Endodermal cell (in vitro differentiated cells): Measurements from ENCODE around the gene TLCD4. TPM values are rescaled to one million over a fixed set of nuclear protein-coding genes. Genes with fewer than 3 reads are reported as not detected.
"Not testable (repeated sequence)": the region's sequence is repeated elsewhere in the genome, so short reads cannot be mapped to it uniquely, and the experiment has no call there.

Experiments
- DNase-seq: peaks from one replicate; pipeline ENCODE4 v3.0.0-alpha.2; 2017
- H3K27ac ChIP-seq: 2 replicates; pipeline ENCODE4 v1.5.1; 2013; ENCODE audit warnings: mild to moderate bottlenecking, low read depth, low read length, moderate library complexity
- H3K27me3 ChIP-seq: 2 replicates; pipeline ENCODE4 v1.6.1; 2013; ENCODE audit warnings: mild to moderate bottlenecking, low read length, moderate library complexity; ENCODE audit not compliant: insufficient read depth, control insufficient read depth, poor library complexity, severe bottlenecking
- H3K36me3 ChIP-seq: 2 replicates; pipeline ENCODE4 v1.7.0; 2013; ENCODE audit warnings: mild to moderate bottlenecking, low read length, moderate library complexity; ENCODE audit not compliant: control insufficient read depth, insufficient read depth
- H3K4me1 ChIP-seq: one replicate; pipeline ENCODE4 v1.7.0; 2013; ENCODE audit warnings: low read length; ENCODE audit not compliant: control insufficient read depth, insufficient read depth
- H3K4me3 ChIP-seq: 2 replicates; pipeline ENCODE4 v1.5.1; 2013; ENCODE audit warnings: mild to moderate bottlenecking, low read length, moderate library complexity
- H3K9ac ChIP-seq: 2 replicates; pipeline ENCODE4 v1.6.1; 2013; ENCODE audit warnings: mild to moderate bottlenecking, low read length, moderate library complexity; ENCODE audit not compliant: poor library complexity, severe bottlenecking; ENCODE audit errors: extremely low read depth
- H3K9me3 ChIP-seq: 2 replicates; pipeline ENCODE4 v1.6.1; 2013; ENCODE audit warnings: mild to moderate bottlenecking, low read length, moderate library complexity; ENCODE audit not compliant: control insufficient read depth
- H3K27ac Mint-ChIP-seq: 2 replicates; pipeline ENCODE4 v1.8.0; 2020; ENCODE audit warnings: mixed read lengths
- H3K27me3 Mint-ChIP-seq: 2 replicates; pipeline ENCODE4 v1.8.0; 2021; ENCODE audit warnings: mild to moderate bottlenecking, mixed read lengths; ENCODE audit not compliant: insufficient read depth
- H3K36me3 Mint-ChIP-seq: 2 replicates; pipeline ENCODE4 v1.8.0; 2020; ENCODE audit warnings: low read depth, mixed read lengths
- H3K4me1 Mint-ChIP-seq: 2 replicates; pipeline ENCODE4 v1.8.0; 2020; ENCODE audit warnings: mixed read lengths
- H3K4me3 Mint-ChIP-seq: 2 replicates; pipeline ENCODE4 v1.8.0; 2020; ENCODE audit warnings: mild to moderate bottlenecking, moderate library complexity, mixed read lengths
- H3K9me3 Mint-ChIP-seq: 2 replicates; pipeline ENCODE4 v1.8.0; 2020; ENCODE audit warnings: mild to moderate bottlenecking, mixed read lengths
- CTCF ChIP-seq: fragments of 200-600 bp; sonication (generic); conservative IDR thresholded peaks from 2 replicates; pipeline ENCODE4 v1.5.0; 2021; ENCODE audit warnings: antibody characterized with exemption, mild to moderate bottlenecking
- WGBS, 2 experiments: methylation state at CpG; one replicate each; pipeline versions ENCODE4 v1.1.5 to v1.1.7; 2013; ENCODE audit warnings: missing lambda C conversion rate in 2 of 2, mixed read lengths in 1 of 2; ENCODE audit not compliant: insufficient coverage in 1 of 2, insufficient read length in 1 of 2; 5-methylcytosine and 5-hydroxymethylcytosine counted together
- total RNA-seq, 2 donors: library from RNA; stranded (reverse); fragmentation: NEBNext Ultra II Directional in 1 of 2; extraction: Animal tissue kit (Norgen Biotek cat#: 25700) in 1 of 2; gene quantifications; 2 replicates in 1 of 2; 3 replicates in 1 of 2; pipeline ENCODE4 v1.2.1, GENCODE V29; 2021

TLCD4 gene
- total RNA-seq, 2 donors from 2014 or later, result 6.4 to 19.3 TPM

GRCh38 chr1:95145493-95145892, 28.3 kb downstream of the TLCD4 start:
- H3K36me3 ChIP-seq, result peaks cover 28% of the 10 kb centered on the region
- no peaks in the 10 kb centered on the region for H3K27me3 ChIP-seq
- H3K27me3 Mint-ChIP-seq, result no peaks in the 10 kb centered on the region
- no peak overlapping the region for H3K4me3 Mint-ChIP-seq
- TF ChIP-seq CTCF, result no peak
- no peaks in the 10 kb centered on the region for H3K9me3 ChIP-seq
- H3K27ac ChIP-seq, result no peak overlapping the region
- no peaks in the 10 kb centered on the region for H3K4me1 ChIP-seq
- H3K9me3 Mint-ChIP-seq, result no peaks in the 10 kb centered on the region
- no peaks in the 10 kb centered on the region for H3K4me1 Mint-ChIP-seq
- no peak overlapping the region for H3K4me3 ChIP-seq
- H3K27ac Mint-ChIP-seq, result no peak overlapping the region
- peaks cover 3% of the 10 kb centered on the region for H3K36me3 Mint-ChIP-seq
- 90 to 100% methylated on average over 1 of the region's 1 CpG for WGBS, 2 experiments
- DNase-seq, result no peak
- H3K9ac ChIP-seq, result no peak overlapping the region

GRCh38 chr1:95146637-95147036, 29.5 kb downstream of the TLCD4 start:
- H3K9ac ChIP-seq, result no peak overlapping the region
- Mint-ChIP-seq H3K9me3 (no peaks in the 10 kb centered on the region), H3K4me3 (no peak overlapping the region), H3K27me3 (no peaks in the 10 kb centered on the region), H3K27ac (no peak overlapping the region), H3K4me1 (no peaks in the 10 kb centered on the region), H3K36me3 (peaks cover 6% of the 10 kb centered on the region)
- H3K36me3 ChIP-seq, result peaks cover 34% of the 10 kb centered on the region
- no peaks in the 10 kb centered on the region for H3K27me3 ChIP-seq
- no peak for TF ChIP-seq CTCF
- H3K9me3 ChIP-seq, result no peaks in the 10 kb centered on the region
- H3K27ac ChIP-seq, result no peak overlapping the region
- H3K4me3 ChIP-seq, result no peak overlapping the region
- DNase-seq, result no peak
- no peaks in the 10 kb centered on the region for H3K4me1 ChIP-seq

- Histone ChIP-seq H3K9me3 (no peaks in the 10 kb centered on the region), H3K9ac (no peak overlapping the region), H3K4me1 (no peaks in the 10 kb centered on the region), H3K27me3 (no peaks in the 10 kb centered on the region), H3K36me3 (peaks cover 16% of the 10 kb centered on the region), H3K27ac (no peak overlapping the region), H3K4me3 (no peak overlapping the region)
- Mint-ChIP-seq H3K4me3 (no peak overlapping the region), H3K27me3 (no peaks in the 10 kb centered on the region), H3K4me1 (peaks cover 7% of the 10 kb centered on the region), H3K27ac (no peak overlapping the region), H3K36me3 (peaks cover 9% of the 10 kb centered on the region), H3K9me3 (no peaks in the 10 kb centered on the region)
- TF ChIP-seq CTCF, result no peak
- DNase-seq, result no peak
- 89% methylated on average over 1 of the region's 1 CpG; no CpG with 5 or more reads in 1 of the 2 experiments for WGBS, 2 experiments
These were observed 36.9 kb downstream of the TLCD4 start for GRCh38 chr1:95154096-95154495.

- H3K27ac ChIP-seq, H3K4me3 Mint-ChIP-seq, H3K4me3 ChIP-seq, DNase-seq, H3K27me3 Mint-ChIP-seq, H3K4me1 ChIP-seq, H3K4me1 Mint-ChIP-seq, H3K9ac ChIP-seq, H3K27me3 ChIP-seq, H3K27ac Mint-ChIP-seq: not testable (repeated sequence)
- peaks cover 55% of the 10 kb centered on the region for H3K36me3 Mint-ChIP-seq
- peaks cover 29% of the 10 kb centered on the region for H3K9me3 ChIP-seq
- WGBS, 2 experiments, result 82 to 94% methylated on average over 4 to 6 of the region's 6 CpGs
- H3K9me3 Mint-ChIP-seq, result peaks cover 41% of the 10 kb centered on the region
- H3K36me3 ChIP-seq, result peaks cover 15% of the 10 kb centered on the region
These were observed 48.4 kb downstream of the TLCD4 start for GRCh38 chr1:95165569-95165968.
